Thyroid gland (tissue), 4 donors: ENCODE results near the gene SLC9A7. TPM values are rescaled to one million over a fixed set of nuclear protein-coding genes. Genes with fewer than 3 reads are reported as not detected.

Source experiments
- DNase-seq, 2 donors: peaks; one replicate each; pipeline ENCODE4 v3.0.0-alpha.2; 2019
- H3K27ac ChIP-seq, 3 donors: fragments of 200-600 bp; sonication (generic); 1 replicate in 2 of 3; 2 replicates in 1 of 3; pipeline ENCODE4 v1.5.1; 2016 to 2019; ENCODE audit warnings: mild to moderate bottlenecking in 1 of 3, moderate library complexity in 1 of 3
- H3K27me3 ChIP-seq: fragments of 200-600 bp; sonication (generic); one replicate; pipeline ENCODE4 v1.5.1; 2019
- H3K36me3 ChIP-seq, 2 donors: fragments of 200-600 bp; sonication (generic); one replicate each; pipeline ENCODE4 v1.5.1; 2016 to 2019
- H3K4me1 ChIP-seq, 2 donors: fragments of 200-600 bp; sonication (generic); one replicate each; pipeline ENCODE4 v1.5.1; 2017 to 2019
- H3K4me3 ChIP-seq, 3 donors: fragments of 200-600 bp; sonication (generic); replicated peaks in 1 of 3; 1 replicate in 2 of 3; 2 replicates in 1 of 3; pipeline ENCODE4 v1.5.1; 2016; ENCODE audit warnings: mild to moderate bottlenecking in 1 of 3
- H3K9me3 ChIP-seq: fragments of 200-600 bp; sonication (generic); one replicate; pipeline ENCODE4 v1.5.1; 2017
- POLR2A ChIP-seq, 2 donors: fragments of 450-650 bp; IDR thresholded peaks; one replicate each; pipeline ENCODE4 v1.6.1; 2017; ENCODE audit warnings: antibody characterized with exemption in 2 of 2, mild to moderate bottlenecking in 2 of 2, moderate library complexity in 1 of 2
- WGBS, 2 donors: methylation state at CpG; one replicate each; pipeline ENCODE4 v1.1.5; 2017; 5-methylcytosine and 5-hydroxymethylcytosine counted together
- intact Hi-C: fragments of 100-400 bp; cut with DNase I; formaldehyde crosslinking; loops from one replicate; pipeline ENCODE4 v1.15.1; 2023
- total RNA-seq, 4 donors: library from RNA; depleted of rRNA; stranded (reverse); fragments of >200 nt; gene quantifications; one replicate each; pipeline ENCODE4 v1.2.3, GENCODE V29; 2016
- TF ChIP-seq, protein P1 (sequence below), 6 experiments: fragments of 200-600 bp in 3 of 6; fragments of 450-650 bp in 3 of 6; sonication (generic) in 3 of 6; IDR thresholded peaks; one replicate each; pipeline ENCODE4 v1.5.1; 2016 to 2019; ENCODE audit warnings: antibody characterized with exemption in 6 of 6, mild to moderate bottlenecking in 2 of 6, inconsistent platforms in 1 of 6, moderate library complexity in 1 of 6

The SLC9A7 gene
- total RNA-seq, 4 donors from 2014 or later: 18.4 to 35.5 (median 26.3) TPM

DNA sequence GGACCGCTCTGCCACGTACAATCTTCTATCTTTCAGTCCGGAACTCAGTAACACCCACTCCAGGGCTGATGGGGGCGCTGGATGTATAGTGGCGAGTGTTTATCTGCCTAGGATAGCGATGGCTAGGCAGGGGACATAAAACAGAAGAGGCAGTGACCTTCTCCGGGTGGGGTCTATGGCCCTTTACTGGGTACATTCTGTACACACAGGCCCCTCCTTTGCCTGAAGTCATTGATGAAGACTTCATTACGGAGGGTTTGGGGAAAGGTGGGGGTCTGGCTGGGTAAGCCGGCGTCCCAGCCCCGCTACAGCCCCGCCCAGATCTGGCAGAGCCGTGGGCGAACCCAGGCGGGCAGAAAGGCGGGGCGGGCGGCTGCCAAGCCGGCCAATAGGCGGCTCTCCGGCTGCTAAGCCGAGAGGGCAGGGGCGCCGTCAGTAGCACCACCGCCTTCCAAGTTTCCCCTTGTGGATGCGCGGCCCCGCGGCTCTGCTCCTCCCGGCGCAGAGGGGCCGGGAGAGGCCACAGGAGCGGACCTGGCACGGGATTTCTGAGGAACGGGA is 185.5 kb downstream of the SLC9A7 start, which contains the start of gene CHST7:
Gene CHST7, plus strand, starts transcription at position 435 of the 561 bp plus-strand sequence. CDS start 167 bp downstream, outside the sequence.
- Histone ChIP-seq H3K27ac (peak within 1 kb of the TSS; percentile 26 to 39 (median 30)), H3K27me3 (no peaks in the 10 kb centered on the region), H3K4me1 (peaks cover 3 to 5% of the 10 kb centered on the region in 2 donors), H3K9me3 (no peaks in the 10 kb centered on the region), H3K4me3 (peak within 1 kb of the TSS in 1 of 3 donors; percentile 44), H3K36me3 (no peaks in the 10 kb centered on the region)
- peak; percentile 52 to 57 for DNase-seq
- 14 to 34% methylated on average over 7 to 11 of the region's 35 CpGs for WGBS, 2 donors
- intact Hi-C loops: no loop called here
- TF ChIP-seq, protein P1, sequence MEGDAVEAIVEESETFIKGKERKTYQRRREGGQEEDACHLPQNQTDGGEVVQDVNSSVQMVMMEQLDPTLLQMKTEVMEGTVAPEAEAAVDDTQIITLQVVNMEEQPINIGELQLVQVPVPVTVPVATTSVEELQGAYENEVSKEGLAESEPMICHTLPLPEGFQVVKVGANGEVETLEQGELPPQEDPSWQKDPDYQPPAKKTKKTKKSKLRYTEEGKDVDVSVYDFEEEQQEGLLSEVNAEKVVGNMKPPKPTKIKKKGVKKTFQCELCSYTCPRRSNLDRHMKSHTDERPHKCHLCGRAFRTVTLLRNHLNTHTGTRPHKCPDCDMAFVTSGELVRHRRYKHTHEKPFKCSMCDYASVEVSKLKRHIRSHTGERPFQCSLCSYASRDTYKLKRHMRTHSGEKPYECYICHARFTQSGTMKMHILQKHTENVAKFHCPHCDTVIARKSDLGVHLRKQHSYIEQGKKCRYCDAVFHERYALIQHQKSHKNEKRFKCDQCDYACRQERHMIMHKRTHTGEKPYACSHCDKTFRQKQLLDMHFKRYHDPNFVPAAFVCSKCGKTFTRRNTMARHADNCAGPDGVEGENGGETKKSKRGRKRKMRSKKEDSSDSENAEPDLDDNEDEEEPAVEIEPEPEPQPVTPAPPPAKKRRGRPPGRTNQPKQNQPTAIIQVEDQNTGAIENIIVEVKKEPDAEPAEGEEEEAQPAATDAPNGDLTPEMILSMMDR (IDR thresholded peaks at IDR 0.05): no peak
- peak in 1 of 2 donors; percentile 42 for TF ChIP-seq POLR2A (IDR thresholded peaks at IDR 0.05)

DNA sequence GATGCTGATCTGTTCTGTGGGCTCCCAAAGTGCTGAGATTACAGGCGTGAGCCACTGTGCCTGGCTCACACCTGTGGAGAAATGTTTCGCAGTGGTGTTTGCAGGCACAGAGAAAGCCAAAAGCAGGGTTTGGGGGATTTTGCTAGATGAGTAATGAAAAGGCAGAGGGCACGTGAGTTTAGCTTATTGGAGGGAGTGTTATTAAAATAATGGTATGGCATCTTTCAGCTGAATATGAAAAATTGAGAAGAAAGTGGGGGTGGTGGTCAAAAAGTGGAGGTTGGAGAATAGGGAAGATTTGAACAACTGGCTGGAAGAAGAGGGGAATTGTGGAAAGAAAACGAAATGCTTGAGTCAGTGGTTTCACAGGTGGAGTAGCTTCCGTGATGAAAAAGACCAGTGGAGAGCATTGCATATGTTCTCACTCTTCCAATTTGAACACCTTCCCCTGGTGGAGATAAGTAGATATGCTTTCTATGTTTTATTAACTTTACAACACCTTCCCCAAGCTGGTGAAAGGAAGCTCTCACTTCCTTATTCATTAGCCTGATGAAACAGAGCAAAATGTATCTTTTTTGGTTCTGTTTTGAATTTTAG is 186.5 kb downstream of the SLC9A7 start:
- Histone ChIP-seq H3K4me3 (no peak overlapping the region), H3K27ac (no peak overlapping the region), H3K36me3 (no peaks in the 10 kb centered on the region), H3K4me1 (peaks cover 3 to 5% of the 10 kb centered on the region in 2 donors), H3K27me3 (no peaks in the 10 kb centered on the region), H3K9me3 (no peaks in the 10 kb centered on the region)
- intact Hi-C loops: no loop called here
- 85 to 92% methylated on average over 5 of the region's 5 CpGs for WGBS, 2 donors
- DNase-seq: no peak
- TF ChIP-seq POLR2A (IDR thresholded peaks at IDR 0.05): no peak
- TF ChIP-seq, protein P1 (IDR thresholded peaks at IDR 0.05): no peak

DNA sequence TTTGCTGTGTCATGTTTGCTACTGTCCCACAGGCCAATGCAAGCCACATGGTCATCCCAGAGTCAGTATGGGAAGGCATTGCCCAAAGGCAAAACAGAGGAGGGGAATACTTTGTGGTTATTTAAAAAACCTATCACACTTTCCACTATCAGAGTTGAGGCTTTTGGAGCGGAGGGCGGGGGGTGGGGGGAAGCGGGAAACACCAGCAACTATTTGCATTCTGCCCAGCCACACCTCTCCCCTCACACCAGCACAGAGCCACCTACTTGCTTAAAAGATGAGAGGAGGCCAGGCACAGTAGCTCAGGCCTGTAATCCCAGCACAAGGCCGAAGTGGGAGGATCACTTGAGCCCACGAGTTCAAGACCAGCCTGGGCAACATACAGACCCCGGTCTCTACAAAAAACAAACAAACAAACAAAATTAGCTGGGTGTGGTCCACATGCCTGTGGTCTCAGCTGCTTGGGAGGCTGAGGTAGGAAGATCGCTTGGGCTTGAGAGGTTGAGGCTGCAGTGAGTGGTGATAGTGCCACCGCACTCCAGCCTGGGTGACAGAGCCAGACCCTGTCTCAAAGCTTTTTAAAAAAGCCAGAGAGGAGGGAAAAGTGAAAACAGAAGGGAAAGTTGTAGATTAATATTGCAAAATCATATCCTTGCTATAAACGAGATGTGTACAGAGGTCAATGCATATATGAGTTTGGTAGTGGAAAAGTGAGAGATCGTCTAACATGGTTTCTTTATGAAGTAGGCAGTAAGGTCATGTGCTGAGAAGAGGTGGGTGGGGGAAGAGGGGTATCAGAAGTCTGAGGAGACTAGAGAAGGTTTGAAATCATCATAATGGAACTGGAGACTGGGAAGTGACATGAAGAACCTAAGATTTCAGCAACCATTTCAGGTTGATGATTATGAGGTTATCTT is 187.2 kb downstream of the SLC9A7 start:
- Histone ChIP-seq H3K27ac (no peak overlapping the region), H3K4me3 (no peak overlapping the region), H3K27me3 (no peaks in the 10 kb centered on the region), H3K36me3 (no peaks in the 10 kb centered on the region), H3K4me1 (peaks cover 3 to 5% of the 10 kb centered on the region in 2 donors), H3K9me3 (no peaks in the 10 kb centered on the region)
- intact Hi-C loops: no loop called here
- 83 to 90% methylated on average over 6 to 8 of the region's 10 CpGs for WGBS, 2 donors
- TF ChIP-seq, protein P1 (IDR thresholded peaks at IDR 0.05): no peak
- TF ChIP-seq POLR2A (IDR thresholded peaks at IDR 0.05): no peak
- no peak for DNase-seq

DNA sequence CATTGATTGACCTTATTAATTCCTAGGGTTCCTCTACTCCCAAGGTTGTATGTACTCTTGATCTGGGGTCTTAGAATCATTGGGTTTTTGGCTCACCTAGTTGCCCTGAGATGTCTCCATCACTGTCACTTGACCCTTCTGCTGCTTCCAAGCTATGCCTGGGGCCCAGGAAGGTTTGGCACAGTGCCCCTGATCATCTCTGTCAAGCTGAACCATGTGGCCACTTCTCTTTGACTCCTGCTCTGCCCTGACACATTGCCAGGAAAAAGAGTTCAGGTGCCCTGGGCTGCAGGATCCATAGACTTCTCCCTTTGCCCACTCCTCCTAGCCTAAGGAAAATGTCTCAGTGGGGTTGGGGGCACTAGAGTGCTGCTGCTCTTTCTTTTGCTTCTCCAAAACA is 189.3 kb downstream of the SLC9A7 start:
- Histone ChIP-seq H3K9me3 (no peaks in the 10 kb centered on the region), H3K27ac (no peak overlapping the region), H3K27me3 (no peaks in the 10 kb centered on the region), H3K36me3 (no peaks in the 10 kb centered on the region), H3K4me1 (peaks cover 3 to 4% of the 10 kb centered on the region in 2 donors), H3K4me3 (no peak overlapping the region)
- TF ChIP-seq, protein P1 (IDR thresholded peaks at IDR 0.05): no peak
- TF ChIP-seq POLR2A (IDR thresholded peaks at IDR 0.05): no peak
- peak; percentile 74 to 75 for DNase-seq
- intact Hi-C loops: no loop called here
